CD14-positive monocyte (primary cell): ENCODE results near the gene RNF5. TPM values are rescaled to one million over a fixed set of nuclear protein-coding genes. Genes with fewer than 3 reads are reported as not detected.

ENCODE experiments used
- DNase-seq, 3 donors: peaks; one replicate each; pipeline ENCODE4 v3.0.0-alpha.2; 2011 to 2022
- H2AFZ ChIP-seq: 2 replicates; pipeline ENCODE4 v1.6.0; 2012; ENCODE audit warnings: mild to moderate bottlenecking, low read depth, low read length, inconsistent platforms; ENCODE audit not compliant: insufficient read depth, poor library complexity, severe bottlenecking
- H3K27ac ChIP-seq, 2 donors: 1 replicate in 1 of 2; 2 replicates in 1 of 2; pipeline ENCODE4 v1.5.1; 2012 to 2013; ENCODE audit warnings: low read length in 2 of 2, control low read depth in 1 of 2, inconsistent platforms in 1 of 2, low read depth in 1 of 2, mild to moderate bottlenecking in 1 of 2
- H3K27me3 ChIP-seq, 2 donors: one replicate each; pipeline versions ENCODE4 v1.6.0 to v1.6.1; 2011 to 2013; ENCODE audit warnings: low read length in 2 of 2; ENCODE audit not compliant: control insufficient read depth in 2 of 2, insufficient read depth in 2 of 2
- H3K36me3 ChIP-seq, 2 donors: replicated peaks in 1 of 2; 1 replicate in 1 of 2; 2 replicates in 1 of 2; pipeline versions ENCODE4 v1.5.1 to v1.6.1; 2012 to 2013; ENCODE audit warnings: low read length in 2 of 2, control low read depth in 1 of 2, inconsistent platforms in 1 of 2, mild to moderate bottlenecking in 1 of 2; ENCODE audit not compliant: insufficient read depth in 2 of 2, control insufficient read depth in 1 of 2
- H3K4me1 ChIP-seq, 2 donors: 1 replicate in 1 of 2; 2 replicates in 1 of 2; pipeline versions ENCODE4 v1.5.1 to v1.6.1; 2012 to 2013; ENCODE audit warnings: low read length in 2 of 2, control low read depth in 1 of 2, inconsistent platforms in 1 of 2, mild to moderate bottlenecking in 1 of 2, moderate library complexity in 1 of 2; ENCODE audit not compliant: insufficient read depth in 2 of 2, control insufficient read depth in 1 of 2
- H3K4me2 ChIP-seq: replicated peaks from 2 replicates; pipeline ENCODE3; 2012; ENCODE audit warnings: low read length, moderate library complexity, mild to moderate bottlenecking; ENCODE audit not compliant: poor library complexity, severe bottlenecking; ENCODE audit errors: extremely low read depth
- H3K4me3 ChIP-seq, 3 experiments: fragments of 200-600 bp in 1 of 3; sonication (generic) in 1 of 3; replicated peaks in 1 of 3; 1 replicate in 2 of 3; 2 replicates in 1 of 3; pipeline ENCODE4 v1.5.1; 2011 to 2013; ENCODE audit warnings: low read length in 3 of 3, mild to moderate bottlenecking in 3 of 3, control low read depth in 2 of 3, low read depth in 2 of 3, inconsistent platforms in 1 of 3, moderate library complexity in 1 of 3
- H3K79me2 ChIP-seq: 2 replicates; pipeline ENCODE4 v1.6.0; 2012; ENCODE audit warnings: mild to moderate bottlenecking, control low read depth, inconsistent platforms, low read length, moderate library complexity; ENCODE audit not compliant: insufficient read depth
- H3K9ac ChIP-seq: 2 replicates; pipeline ENCODE4 v1.6.0; 2017; ENCODE audit warnings: low read length, mild to moderate bottlenecking; ENCODE audit not compliant: insufficient read depth, poor library complexity, severe bottlenecking
- H3K9me3 ChIP-seq, 2 donors: replicated peaks in 1 of 2; 1 replicate in 1 of 2; 2 replicates in 1 of 2; pipeline versions ENCODE4 v1.5.1 to v1.6.1; 2012 to 2013; ENCODE audit warnings: low read length in 2 of 2, control low read depth in 1 of 2; ENCODE audit not compliant: control insufficient read depth in 1 of 2, insufficient read depth in 1 of 2
- H4K20me1 ChIP-seq: 2 replicates; pipeline ENCODE4 v1.6.0; 2012; ENCODE audit warnings: mild to moderate bottlenecking, low read length, control low read depth, moderate library complexity; ENCODE audit not compliant: insufficient read depth
- H3K27ac Mint-ChIP-seq, 7 donors: one replicate each; pipeline ENCODE4 v1.8.0; 2020; ENCODE audit warnings: mild to moderate bottlenecking in 7 of 7, mixed read lengths in 7 of 7, moderate library complexity in 6 of 7, inconsistent platforms in 2 of 7
- H3K27me3 Mint-ChIP-seq, 3 donors: one replicate each; pipeline ENCODE4 v1.8.0; 2021 to 2022; ENCODE audit warnings: low read depth in 3 of 3, mild to moderate bottlenecking in 3 of 3, mixed read lengths in 3 of 3, moderate library complexity in 3 of 3, inconsistent platforms in 1 of 3
- H3K36me3 Mint-ChIP-seq, 2 donors: one replicate each; pipeline ENCODE4 v1.8.0; 2020; ENCODE audit warnings: mixed read lengths in 2 of 2, inconsistent platforms in 1 of 2, mild to moderate bottlenecking in 1 of 2
- H3K4me1 Mint-ChIP-seq: one replicate; pipeline ENCODE4 v1.8.0; 2020; ENCODE audit warnings: mild to moderate bottlenecking, mixed read lengths
- H3K4me3 Mint-ChIP-seq, 2 donors: one replicate each; pipeline ENCODE4 v1.8.0; 2020; ENCODE audit warnings: mild to moderate bottlenecking in 2 of 2, mixed read lengths in 2 of 2, moderate library complexity in 1 of 2
- H3K9me3 Mint-ChIP-seq, 7 donors: one replicate each; pipeline ENCODE4 v1.8.0; 2020 to 2022; ENCODE audit warnings: mixed read lengths in 7 of 7, mild to moderate bottlenecking in 6 of 7, moderate library complexity in 6 of 7, inconsistent platforms in 2 of 7
- WGBS: methylation state at CpG from one replicate; pipeline ENCODE4 v1.1.5; 2013; ENCODE audit warnings: missing lambda C conversion rate; ENCODE audit not compliant: insufficient coverage; 5-methylcytosine and 5-hydroxymethylcytosine counted together
- intact Hi-C, 2 donors: fragments of 100-400 bp; cut with micrococcal nuclease; formaldehyde crosslinking; loops; one replicate each; pipeline versions ENCODE4 v1.15.0 to v1.15.1; 2023
- polyA plus RNA-seq, 3 donors: library from polyadenylated mRNA; depleted of rRNA in 1 of 3; unstranded in 2 of 3; stranded (reverse) in 1 of 3; fragments of 300-500 nt in 2 of 3; fragments of >200 nt in 1 of 3; fragmentation: Illumina TruSeq in 2 of 3; gene quantifications; 1 replicate in 2 of 3; 2 replicates in 1 of 3; pipeline ENCODE4 v1.2.3, GENCODE V29; 2012 to 2021
- TF ChIP-seq, protein P1 (sequence below): fragments of 200-600 bp; IDR thresholded peaks from one replicate; pipeline ENCODE4 v1.8.0; 2022; ENCODE audit warnings: antibody characterized with exemption, mild to moderate bottlenecking

RNF5 gene
- polyA plus RNA-seq, 3 donors: 62.2 to 108 (median 83.5) TPM

DNA sequence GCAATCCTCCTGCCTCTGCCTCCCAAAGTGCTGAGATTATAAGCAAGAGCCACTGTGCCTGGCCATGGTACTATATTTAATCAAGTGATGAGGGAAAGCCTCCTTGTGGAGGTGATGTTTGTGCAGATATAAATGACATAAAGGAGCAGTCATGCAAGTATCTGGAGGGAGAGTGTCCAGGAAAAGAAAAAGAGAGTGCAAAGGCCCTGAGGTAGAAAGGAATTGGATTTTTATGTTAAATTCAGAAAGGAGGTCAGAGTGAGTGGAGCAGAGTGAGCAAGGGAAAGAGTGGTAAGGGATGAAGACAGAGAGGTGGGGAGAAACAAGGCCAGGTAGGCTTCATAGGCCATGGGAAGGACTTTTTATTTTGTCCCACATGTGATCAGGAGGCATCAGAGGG is 40.8 kb upstream of the RNF5 start:
- Mint-ChIP-seq H3K4me3 (no peak overlapping the region), H3K4me1 (peaks cover 5% of the 10 kb centered on the region), H3K36me3 (no peaks in the 10 kb centered on the region), H3K27me3 (peaks cover 13 to 18% (median 16%) of the 10 kb centered on the region in 3 donors), H3K27ac (no peak overlapping the region), H3K9me3 (no peaks in the 10 kb centered on the region)
- Histone ChIP-seq H3K36me3 (no peaks in the 10 kb centered on the region), H2AFZ (no peak overlapping the region), H3K79me2 (no peaks in the 10 kb centered on the region), H3K27ac (no peak overlapping the region), H4K20me1 (no peaks in the 10 kb centered on the region), H3K9ac (no peak overlapping the region), H3K4me1 (no peaks in the 10 kb centered on the region), H3K4me3 (no peak overlapping the region), H3K4me2 (no peak overlapping the region), H3K27me3 (peaks cover 0 to 3% of the 10 kb centered on the region in 2 donors), H3K9me3 (no peaks in the 10 kb centered on the region)
- TF ChIP-seq, protein P1, sequence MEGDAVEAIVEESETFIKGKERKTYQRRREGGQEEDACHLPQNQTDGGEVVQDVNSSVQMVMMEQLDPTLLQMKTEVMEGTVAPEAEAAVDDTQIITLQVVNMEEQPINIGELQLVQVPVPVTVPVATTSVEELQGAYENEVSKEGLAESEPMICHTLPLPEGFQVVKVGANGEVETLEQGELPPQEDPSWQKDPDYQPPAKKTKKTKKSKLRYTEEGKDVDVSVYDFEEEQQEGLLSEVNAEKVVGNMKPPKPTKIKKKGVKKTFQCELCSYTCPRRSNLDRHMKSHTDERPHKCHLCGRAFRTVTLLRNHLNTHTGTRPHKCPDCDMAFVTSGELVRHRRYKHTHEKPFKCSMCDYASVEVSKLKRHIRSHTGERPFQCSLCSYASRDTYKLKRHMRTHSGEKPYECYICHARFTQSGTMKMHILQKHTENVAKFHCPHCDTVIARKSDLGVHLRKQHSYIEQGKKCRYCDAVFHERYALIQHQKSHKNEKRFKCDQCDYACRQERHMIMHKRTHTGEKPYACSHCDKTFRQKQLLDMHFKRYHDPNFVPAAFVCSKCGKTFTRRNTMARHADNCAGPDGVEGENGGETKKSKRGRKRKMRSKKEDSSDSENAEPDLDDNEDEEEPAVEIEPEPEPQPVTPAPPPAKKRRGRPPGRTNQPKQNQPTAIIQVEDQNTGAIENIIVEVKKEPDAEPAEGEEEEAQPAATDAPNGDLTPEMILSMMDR: no peak
- intact Hi-C loops: no loop called here
- DNase-seq: no peak

DNA sequence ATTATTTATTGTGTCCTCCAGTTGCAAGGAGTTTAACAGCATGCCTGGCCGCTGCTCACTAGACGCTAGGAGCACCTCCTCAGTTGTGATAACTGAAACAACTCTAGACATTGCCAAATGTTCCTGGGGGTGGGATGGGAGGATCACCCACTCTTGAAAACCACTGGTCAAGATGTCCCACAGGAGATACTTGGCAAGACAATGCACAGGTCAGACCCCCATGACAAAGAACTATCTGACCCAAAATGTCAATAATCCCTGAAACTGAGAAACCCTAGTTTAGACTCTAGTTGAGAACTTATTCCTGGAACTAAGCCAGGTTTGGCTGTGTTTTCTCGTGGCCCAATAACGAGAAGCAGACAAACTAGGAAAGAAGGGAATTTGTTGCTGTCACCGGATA is 38.6 kb upstream of the RNF5 start:
- H3K27ac Mint-ChIP-seq: no peak overlapping the region
- no peak for DNase-seq
- no peak overlapping the region for H3K4me3 ChIP-seq

More for the DNA sequence above, 38.6 kb upstream of the RNF5 start:
- Histone ChIP-seq H4K20me1 (no peaks in the 10 kb centered on the region), H3K9me3 (no peaks in the 10 kb centered on the region), H3K4me2 (no peak overlapping the region), H3K9ac (no peak overlapping the region), H2AFZ (no peak overlapping the region), H3K79me2 (no peaks in the 10 kb centered on the region), H3K4me1 (no peaks in the 10 kb centered on the region), H3K36me3 (no peaks in the 10 kb centered on the region), H3K27ac (no peak overlapping the region), H3K27me3 (peaks cover 0 to 3% of the 10 kb centered on the region in 2 donors)
- TF ChIP-seq, protein P1: no peak
- Mint-ChIP-seq H3K27me3 (peaks cover 8 to 14% (median 9%) of the 10 kb centered on the region in 3 donors), H3K4me3 (no peak overlapping the region), H3K9me3 (no peaks in the 10 kb centered on the region), H3K36me3 (no peaks in the 10 kb centered on the region), H3K4me1 (peaks cover 5% of the 10 kb centered on the region)
- WGBS: 80% methylated on average over 3 of the region's 5 CpGs
- intact Hi-C loops: no loop called here
